HepG2 (cell line): Measurements from ENCODE around the gene ZNF544. TPM values are rescaled to one million over a fixed set of nuclear protein-coding genes. Genes with fewer than 3 reads are reported as not detected.

ENCODE experiments used
- AKNA ChIP-seq: sonication (generic); formaldehyde crosslinking; IDR thresholded peaks from 2 replicates; pipeline ENCODE4 v1.4.0; 2020; ENCODE audit warnings: missing genetic modification reagents, borderline replicate concordance
- GATAD1 ChIP-seq: IDR thresholded peaks from 2 replicates; pipeline ENCODE4 v1.6.1; 2016; ENCODE audit warnings: missing genetic modification reagents, missing compliant biosample characterization
- GMEB2 ChIP-seq: IDR thresholded peaks from 2 replicates; pipeline ENCODE4 v1.6.1; 2016; ENCODE audit warnings: missing biosample characterization, missing genetic modification reagents, low read depth
- HCFC1 ChIP-seq: fragments of 150-350 bp; IDR thresholded peaks from 2 replicates; pipeline ENCODE4 v1.6.1; 2014; ENCODE audit warnings: low read depth, low read length
- IKZF4 ChIP-seq: sonication (generic); formaldehyde crosslinking; IDR thresholded peaks from 2 replicates; pipeline ENCODE4 v1.5.1; 2020; ENCODE audit warnings: borderline replicate concordance, mild to moderate bottlenecking, low read depth, missing genetic modification reagents; ENCODE audit errors: not compliant biosample characterization
- IRF2 ChIP-seq: IDR thresholded peaks from 2 replicates; pipeline ENCODE4 v1.6.1; 2018; ENCODE audit warnings: missing genetic modification reagents, missing compliant biosample characterization
- JDP2 ChIP-seq: sonication (generic); formaldehyde crosslinking; IDR thresholded peaks from 2 replicates; pipeline ENCODE4 v1.8.1; 2022; ENCODE audit warnings: missing genetic modification reagents, borderline replicate concordance
- MAZ ChIP-seq, 2 experiments: sonication (generic) in 1 of 2; formaldehyde crosslinking in 1 of 2; IDR thresholded peaks; 2 replicates each; pipeline versions ENCODE4 v1.5.0 to v1.6.1; 2012 to 2020; ENCODE audit warnings: low read depth in 2 of 2, mild to moderate bottlenecking in 2 of 2, borderline replicate concordance in 1 of 2, improper control_type of control experiment in 1 of 2, low read length in 1 of 2, missing genetic modification reagents in 1 of 2, moderate library complexity in 1 of 2
- RERE ChIP-seq: IDR thresholded peaks from 2 replicates; pipeline ENCODE4 v1.6.1; 2016; ENCODE audit warnings: low read depth, missing genetic modification reagents, missing compliant biosample characterization
- RFX3 ChIP-seq: IDR thresholded peaks from 2 replicates; pipeline ENCODE4 v1.6.1; 2016; ENCODE audit warnings: missing biosample characterization, missing genetic modification reagents
- ZBTB37 ChIP-seq: sonication (generic); formaldehyde crosslinking; IDR thresholded peaks from 2 replicates; pipeline ENCODE4 v1.4.0; 2020; ENCODE audit warnings: mild to moderate bottlenecking, missing genetic modification reagents
- ZNF331 ChIP-seq: sonication (generic); formaldehyde crosslinking; IDR thresholded peaks from 2 replicates; pipeline ENCODE4 v1.4.0; 2020; ENCODE audit warnings: missing genetic modification reagents
- ZNF678 ChIP-seq: sonication (generic); formaldehyde crosslinking; IDR thresholded peaks from 2 replicates; pipeline ENCODE4 v1.4.0; 2020; ENCODE audit warnings: mild to moderate bottlenecking, missing genetic modification reagents
- ZSCAN31 ChIP-seq: sonication (generic); formaldehyde crosslinking; IDR thresholded peaks from 2 replicates; pipeline ENCODE4 v1.5.0; 2020; ENCODE audit warnings: low read depth, mild to moderate bottlenecking, missing genetic modification reagents
- polyA plus RNA-seq, 8 experiments: library from polyadenylated mRNA; depleted of rRNA in 3 of 8; stranded (reverse) in 7 of 8; unstranded in 1 of 8; fragments of >200 nt; fragmentation: Illumina TruSeq in 4 of 8; extraction: Trizol in 4 of 8; gene quantifications; 2 replicates each; pipeline versions ENCODE4 v1.2.1 to v1.2.3, GENCODE V29; 2011 to 2016; ENCODE audit warnings: low read depth in 4 of 8, missing spikeins in 1 of 8, mixed read lengths in 1 of 8; ENCODE audit not compliant: insufficient read depth in 1 of 8
- total RNA-seq, 5 experiments: library from RNA; depleted of rRNA; stranded (reverse); fragments of >200 nt; fragmentation: Illumina TruSeq; extraction: Trizol; gene quantifications; 2 replicates each; pipeline ENCODE4 v1.2.3, GENCODE V29; 2016; ENCODE audit warnings: low read depth in 1 of 5

The ZNF544 gene
- total and polyA plus RNA-seq, 2 of the 13 experiments (the other 11 are each of a cell fraction or from before 2014, with no cell fraction given): 13.1 to 17.0 TPM

GRCh38 chr19:58279042-58279924, 50.6 kb downstream of the ZNF544 start (continued):
- TF ChIP-seq ZNF678 (CRISPR knock-in tag) (no peak; the same call in 1 of the 2 replicates), MAZ (IDR thresholded peaks at IDR 0.05; ENCODE audit: borderline replicate concordance, low read depth, low read length) (no peak), MAZ (CRISPR knock-in tag; IDR thresholded peaks at IDR 0.05; ENCODE audit: low read depth) (peak; percentile 52; the same call in 1 of the 2 replicates), GATAD1 (CRISPR knock-in tag) (no peak), HCFC1 (no peak), GMEB2 (CRISPR knock-in tag) (no peak), AKNA (CRISPR knock-in tag) (no peak), JDP2 (CRISPR knock-in tag) (no peak), RERE (CRISPR knock-in tag) (no peak), ZSCAN31 (no peak; the same call in 1 of the 2 replicates), IKZF4 (peak; percentile 84), RFX3 (CRISPR knock-in tag) (no peak), ZNF331 (CRISPR knock-in tag) (no peak), ZBTB37 (CRISPR knock-in tag) (no peak), IRF2 (CRISPR knock-in tag) (0 out of 2 replicates have a peak, but pooled peaks have one; percentile 5)
